ENCODE results near the gene ZNF540. TPM values are rescaled to one million over a fixed set of nuclear protein-coding genes. Genes with fewer than 3 reads are reported as not detected.

Gene ZNF540
- total and polyA plus RNA-seq, 2 of the 4 experiments (the other 2 are of a cell fraction) = 0.34 to 0.54 TPM

GRCh38 chr19:37593996-37594303 lies 726 bp upstream of the ZNF540 start:
- Histone ChIP-seq H4K91ac (ENCODE audit: insufficient read depth, low read depth, low read length) (no peak overlapping the region), H3K9ac (ENCODE audit: low read depth, low read length) (peak overlapping the region; percentile 68), H3K4me3 (ENCODE audit: insufficient read depth, low read depth, low read length) (peak overlapping the region; percentile 91), H2BK120ac (ENCODE audit: low read depth, low read length) (no peak overlapping the region), H3K9me1 (ENCODE audit: insufficient read depth, low read length) (no peaks in the 10 kb centered on the region), H4K5ac (ENCODE audit: low read depth, low read length) (no peak overlapping the region; the same call in 1 of the 2 replicates), H3K9me3 (ENCODE audit: control insufficient read depth, insufficient read depth, low read length) (no peaks in the 10 kb centered on the region), H3K4me1 (ENCODE audit: control insufficient read depth, insufficient read depth, low read length) (no peaks in the 10 kb centered on the region), H3K4ac (ENCODE audit: low read depth, low read length) (no peak overlapping the region), H3K14ac (replicated peaks; ENCODE audit: low read depth, low read length) (no peak overlapping the region), H2BK15ac (ENCODE audit: low read depth, low read length) (no peak overlapping the region), H4K8ac (ENCODE audit: low read depth in 2 of 2, low read length in 2 of 2) (peak overlapping the region; percentile 78), H4K20me1 (ENCODE audit: insufficient read depth, low read length) (no peaks in the 10 kb centered on the region), H3K36me3 (ENCODE audit: control insufficient read depth, insufficient read depth, low read length) (no peaks in the 10 kb centered on the region), H3K18ac (ENCODE audit: low read depth, low read length) (no peak overlapping the region), H3K4me2 (ENCODE audit: low read depth, low read length) (peak overlapping the region; percentile 76), H3K23ac (ENCODE audit: low read depth, low read length) (no peak overlapping the region), H2AK9ac (replicated peaks; ENCODE audit: low read depth, low read length, poor library complexity) (no peak overlapping the region), H2BK20ac (ENCODE audit: low read depth, low read length) (no peak overlapping the region), H3K27me3 (ENCODE audit: control insufficient read depth, insufficient read depth, low read length) (no peaks in the 10 kb centered on the region), H2BK5ac (ENCODE audit: low read depth, low read length, poor library complexity, severe bottlenecking) (no peak overlapping the region), H3K79me1 (ENCODE audit: low read depth in 1 of 2, low read length in 2 of 2) (no peaks in the 10 kb centered on the region), H3K56ac (ENCODE audit: extremely low read depth, insufficient read depth, low read length) (no peak overlapping the region), H2AFZ (replicated peaks; ENCODE audit: low read length, poor library complexity) (peak overlapping the region; percentile 98), H3K27ac (ENCODE audit: insufficient read depth, low read length) (no peak overlapping the region; the same call in 1 of the 2 replicates), H2AK5ac (ENCODE audit: low read depth, low read length) (no peak overlapping the region)
- DNase-seq (no peak), ATAC-seq (ENCODE audit: low read depth) (no peak)
- intact Hi-C loops (cut with micrococcal nuclease) (loop anchor here (1.0 to 10.0 kb wide), 2 partner anchors 125 to 181 kb away; partner anchors contain the start of genes ZNF570 and ZNF573), in situ Hi-C loops (cut with MboI; ENCODE audit: low sequenced_read_pairs) (no loop called here), dilution Hi-C loops (cut with HindIII; ENCODE audit: low sequenced_read_pairs, unreplicated experiment) (no loop called here)
- CTCF ChIA-PET = no interaction called here
- 2% methylated on average over 5 of the region's 9 CpGs; no CpG with 5 or more reads in 1 of the 2 experiments for WGBS, 2 experiments (ENCODE audit: extremely low coverage in 2 of 2, insufficient read length in 1 of 2)
- BruUV-seq (replicated peaks) = no TSS peak
- TF ChIP-seq USF2 (IDR thresholded peaks at IDR 0.05; ENCODE audit: low read depth, low read length) = no peak
- no peak for TF ChIP-seq CEBPB (IDR thresholded peaks at IDR 0.05; ENCODE audit: low read depth, low read length)
- no peak for TF ChIP-seq BHLHE40 (IDR thresholded peaks at IDR 0.05; ENCODE audit: low read depth, low read length)
- TF ChIP-seq, protein P1, sequence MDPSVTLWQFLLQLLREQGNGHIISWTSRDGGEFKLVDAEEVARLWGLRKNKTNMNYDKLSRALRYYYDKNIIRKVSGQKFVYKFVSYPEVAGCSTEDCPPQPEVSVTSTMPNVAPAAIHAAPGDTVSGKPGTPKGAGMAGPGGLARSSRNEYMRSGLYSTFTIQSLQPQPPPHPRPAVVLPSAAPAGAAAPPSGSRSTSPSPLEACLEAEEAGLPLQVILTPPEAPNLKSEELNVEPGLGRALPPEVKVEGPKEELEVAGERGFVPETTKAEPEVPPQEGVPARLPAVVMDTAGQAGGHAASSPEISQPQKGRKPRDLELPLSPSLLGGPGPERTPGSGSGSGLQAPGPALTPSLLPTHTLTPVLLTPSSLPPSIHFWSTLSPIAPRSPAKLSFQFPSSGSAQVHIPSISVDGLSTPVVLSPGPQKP (IDR thresholded peaks at IDR 0.05; ENCODE audit: borderline replicate concordance, low read depth, low read length) = no peak
- TF ChIP-seq RAD21 (IDR thresholded peaks at IDR 0.05; ENCODE audit: low read length) = no peak
- TF ChIP-seq MAZ (IDR thresholded peaks at IDR 0.05; ENCODE audit: borderline replicate concordance, low read depth, low read length) = no peak
- no peak for TF ChIP-seq MAFK (IDR thresholded peaks at IDR 0.05; ENCODE audit: low read depth, low read length)
- TF ChIP-seq RFX5 (IDR thresholded peaks at IDR 0.05; ENCODE audit: low read depth, low read length) = no peak
- no peak for TF ChIP-seq POLR2A (IDR thresholded peaks at IDR 0.05; ENCODE audit: low read depth, low read length)
- POLR2A ChIA-PET (ENCODE audit: unreplicated experiment) = no interaction called here

All from IMR-90 (cell line).